ENCODE data around the gene VSTM2L.
A peak's percentile ranks its signal among the peaks of the same experiment; 100 is the strongest.

VSTM2L gene

DNA sequence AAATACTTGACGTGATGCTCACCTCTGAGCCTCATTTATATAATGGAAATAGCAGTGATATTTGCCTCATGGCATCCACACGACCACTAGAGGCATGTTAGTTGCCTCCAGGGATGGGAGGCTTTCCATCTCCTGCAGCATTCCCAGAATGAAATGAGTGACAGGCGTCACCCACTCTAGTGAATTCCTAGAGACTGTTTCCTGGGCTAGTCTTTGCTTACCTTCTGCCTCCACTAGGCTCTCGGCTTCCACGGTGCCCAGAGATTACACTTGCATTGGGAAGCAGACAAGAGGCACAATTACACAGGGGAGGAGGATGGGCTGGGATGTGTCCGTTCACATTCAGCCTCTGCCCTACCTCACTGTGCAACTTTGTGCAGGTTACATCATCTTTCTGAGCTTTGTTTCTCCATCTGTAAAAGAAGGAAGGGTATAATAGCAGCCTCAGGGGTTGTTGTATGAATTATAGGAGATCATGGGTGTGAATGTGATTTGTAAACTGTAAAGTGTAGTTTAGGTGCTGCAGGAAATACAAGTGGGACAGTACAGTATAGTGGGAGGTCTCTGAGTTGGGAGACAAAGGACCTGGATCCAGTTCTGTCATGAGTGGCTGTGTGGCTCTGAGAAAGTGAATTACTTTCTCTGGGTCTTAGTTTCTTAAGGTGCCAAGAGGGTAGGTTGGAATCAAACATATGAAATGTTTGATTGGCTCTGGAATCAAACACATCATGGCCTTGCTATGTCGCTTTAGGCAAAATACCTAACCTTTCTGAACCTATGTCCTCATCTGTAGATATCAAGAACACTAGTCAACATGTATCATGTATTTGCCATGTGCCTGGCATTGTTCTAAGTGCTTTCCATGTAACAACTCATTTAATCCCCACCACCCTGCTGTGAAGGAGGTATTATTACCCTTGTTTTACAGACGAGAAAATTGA lies 3.6 kb upstream of the VSTM2L start:
- Histone ChIP-seq H3K4me1 (ENCODE audit: insufficient read depth, low read length) (peaks cover 7% of the 10 kb centered on the region), H3K36me3 (ENCODE audit: insufficient read depth, low read length) (no peaks in the 10 kb centered on the region), H3K9me3 (ENCODE audit: low read length) (no peaks in the 10 kb centered on the region), H3K27me3 (ENCODE audit: insufficient read depth, low read length) (no peaks in the 10 kb centered on the region), H3K4me3 (ENCODE audit: low read length) (no peak overlapping the region), H2AFZ (ENCODE audit: low read depth, low read length) (no peak overlapping the region)

DNA sequence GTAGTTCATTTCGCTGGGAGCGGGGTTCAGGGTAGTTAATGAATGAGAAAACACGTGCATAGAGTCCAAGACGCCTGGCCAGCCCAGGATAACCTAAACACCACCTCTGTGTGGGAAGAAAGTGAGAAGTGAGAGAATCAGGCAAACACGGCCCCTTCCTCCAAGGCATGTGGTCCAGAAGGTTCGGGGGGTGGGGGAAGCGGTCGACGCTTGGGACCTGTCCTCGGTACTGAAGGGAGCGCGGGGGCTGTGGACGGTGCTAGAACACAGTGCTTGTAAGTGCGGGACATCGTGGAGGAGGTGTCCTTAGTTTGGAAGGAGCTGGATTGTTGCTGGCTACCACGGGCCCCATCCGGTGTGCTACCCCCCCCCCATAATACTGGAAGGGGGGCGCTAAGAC lies 1.7 kb upstream of the VSTM2L start:
- Histone ChIP-seq H3K9me3 (ENCODE audit: low read length) (no peaks in the 10 kb centered on the region), H2AFZ (ENCODE audit: low read depth, low read length) (no peak overlapping the region), H3K4me1 (ENCODE audit: insufficient read depth, low read length) (peaks cover 17% of the 10 kb centered on the region), H3K27me3 (ENCODE audit: insufficient read depth, low read length) (no peaks in the 10 kb centered on the region), H3K4me3 (ENCODE audit: low read length) (no peak overlapping the region), H3K36me3 (ENCODE audit: insufficient read depth, low read length) (no peaks in the 10 kb centered on the region)

DNA sequence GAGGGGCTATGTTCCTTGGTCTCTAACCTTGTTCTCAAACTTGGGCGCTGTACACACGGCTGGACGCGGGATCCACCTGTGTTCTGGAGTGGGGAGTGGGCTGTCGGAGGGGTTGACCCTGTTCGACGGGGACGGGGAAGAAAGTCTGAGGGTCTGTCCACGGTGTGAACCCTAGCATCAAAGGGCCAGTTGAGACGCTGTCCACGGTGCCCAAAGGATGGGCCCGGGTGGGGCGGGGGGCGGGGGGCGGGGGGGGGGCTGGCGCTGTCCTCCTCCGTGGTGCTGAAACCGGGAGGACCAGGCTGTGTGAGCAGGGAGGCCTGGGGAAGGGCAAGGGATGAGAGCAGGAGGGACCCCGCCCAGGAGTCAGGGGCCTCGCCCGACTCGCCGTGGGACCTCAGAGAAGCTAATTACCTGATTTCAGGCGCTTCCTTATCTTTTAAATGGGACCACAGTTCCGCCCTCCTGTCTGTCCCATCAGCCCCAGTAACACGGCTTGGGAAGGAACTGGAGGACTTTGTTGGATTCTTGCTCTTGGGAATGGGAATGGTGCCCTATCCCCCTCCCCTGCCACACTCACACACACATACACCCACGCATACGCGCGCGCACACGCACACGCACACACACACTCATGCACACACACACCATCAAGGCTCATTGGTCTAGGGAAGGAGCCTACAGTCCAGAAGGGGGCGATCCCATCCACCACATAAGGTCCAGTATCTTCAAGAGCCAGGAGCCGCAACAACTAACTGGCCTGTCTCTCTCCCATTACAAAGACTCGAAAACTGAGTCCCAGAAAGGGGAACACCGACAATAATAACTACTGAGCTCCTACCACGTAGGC lies 1.0 kb upstream of the VSTM2L start:
- Histone ChIP-seq H3K4me1 (ENCODE audit: insufficient read depth, low read length) (peaks cover 24% of the 10 kb centered on the region), H2AFZ (ENCODE audit: low read depth, low read length) (no peak overlapping the region), H3K4me3 (ENCODE audit: low read length) (peak overlapping the region; percentile 43), H3K36me3 (ENCODE audit: insufficient read depth, low read length) (no peaks in the 10 kb centered on the region), H3K9me3 (ENCODE audit: low read length) (no peaks in the 10 kb centered on the region), H3K27me3 (ENCODE audit: insufficient read depth, low read length) (no peaks in the 10 kb centered on the region)

DNA sequence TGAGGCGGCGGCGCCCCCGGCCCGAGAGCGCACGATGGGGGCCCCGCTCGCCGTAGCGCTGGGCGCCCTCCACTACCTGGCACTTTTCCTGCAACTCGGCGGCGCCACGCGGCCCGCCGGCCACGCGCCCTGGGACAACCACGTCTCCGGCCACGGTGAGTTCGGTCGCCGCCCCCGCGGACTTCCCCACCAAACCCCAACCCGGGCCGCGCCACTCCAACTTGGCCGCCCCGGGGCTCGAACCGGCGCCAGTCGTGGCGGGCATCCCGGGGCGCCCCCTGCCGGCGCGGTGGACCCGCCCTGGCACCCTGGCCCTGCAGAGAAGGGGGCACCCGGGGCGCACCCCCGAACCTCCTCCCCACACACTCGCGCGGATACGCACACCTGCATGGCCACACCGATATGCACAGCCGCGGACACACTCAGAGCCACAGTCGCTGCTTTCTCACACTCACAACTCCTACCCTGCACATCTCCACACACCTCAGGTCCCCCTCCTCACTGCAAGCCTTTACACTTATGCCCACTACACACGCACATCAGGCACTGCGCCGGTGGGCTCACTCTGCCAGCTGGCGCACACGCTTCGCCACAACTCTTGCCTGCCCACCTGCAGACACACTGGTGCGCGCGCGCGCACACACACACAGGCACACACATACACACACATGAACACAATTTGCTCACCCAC lies 535 bp downstream of the VSTM2L start:
- Histone ChIP-seq H3K4me3 (ENCODE audit: low read length) (peak overlapping the region; percentile 31), H2AFZ (ENCODE audit: low read depth, low read length) (no peak overlapping the region), H3K9me3 (ENCODE audit: low read length) (no peaks in the 10 kb centered on the region), H3K36me3 (ENCODE audit: insufficient read depth, low read length) (no peaks in the 10 kb centered on the region), H3K4me1 (ENCODE audit: insufficient read depth, low read length) (peaks cover 33% of the 10 kb centered on the region), H3K27me3 (ENCODE audit: insufficient read depth, low read length) (no peaks in the 10 kb centered on the region)

DNA sequence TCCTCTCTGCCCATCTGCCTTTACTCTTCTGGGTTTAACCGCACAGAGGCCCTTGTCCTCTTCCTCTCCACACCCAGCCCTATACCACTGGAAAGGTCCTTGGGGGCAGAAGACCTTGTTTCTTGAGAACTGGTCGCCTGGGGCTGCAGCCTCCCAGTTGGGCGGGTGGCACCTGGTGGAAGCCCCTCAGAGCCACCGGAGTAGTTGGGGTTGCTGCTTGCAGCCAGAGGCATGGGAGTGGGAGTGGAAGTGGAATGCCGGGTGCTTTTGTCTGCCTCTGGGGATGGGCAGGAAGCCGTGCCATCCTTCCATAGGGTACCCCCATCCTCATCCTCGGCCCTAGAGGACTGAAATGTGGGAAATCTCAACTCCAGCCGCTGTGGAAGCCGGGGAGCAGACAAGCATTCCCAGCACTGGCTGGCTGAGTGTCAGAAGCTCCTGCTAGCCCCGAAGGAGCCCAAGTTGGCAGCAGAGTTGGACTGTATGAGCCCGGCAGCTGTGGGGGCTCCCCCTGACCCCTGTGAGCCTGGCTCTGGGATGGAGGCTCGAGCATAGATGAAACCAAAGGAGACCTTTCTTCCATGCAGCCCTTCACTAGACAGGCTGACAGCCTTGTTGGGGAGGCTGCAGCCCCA lies 1.2 kb downstream of the VSTM2L start:
- H3K27me3 ChIP-seq (ENCODE audit: insufficient read depth, low read length), result no peaks in the 10 kb centered on the region
- H3K36me3 ChIP-seq (ENCODE audit: insufficient read depth, low read length), result no peaks in the 10 kb centered on the region
- peaks cover 40% of the 10 kb centered on the region for H3K4me1 ChIP-seq (ENCODE audit: insufficient read depth, low read length)
- peak overlapping the region; percentile 3 for H3K4me3 ChIP-seq (ENCODE audit: low read length)
- no peak overlapping the region for H2AFZ ChIP-seq (ENCODE audit: low read depth, low read length)
- H3K9me3 ChIP-seq (ENCODE audit: low read length), result no peaks in the 10 kb centered on the region

DNA sequence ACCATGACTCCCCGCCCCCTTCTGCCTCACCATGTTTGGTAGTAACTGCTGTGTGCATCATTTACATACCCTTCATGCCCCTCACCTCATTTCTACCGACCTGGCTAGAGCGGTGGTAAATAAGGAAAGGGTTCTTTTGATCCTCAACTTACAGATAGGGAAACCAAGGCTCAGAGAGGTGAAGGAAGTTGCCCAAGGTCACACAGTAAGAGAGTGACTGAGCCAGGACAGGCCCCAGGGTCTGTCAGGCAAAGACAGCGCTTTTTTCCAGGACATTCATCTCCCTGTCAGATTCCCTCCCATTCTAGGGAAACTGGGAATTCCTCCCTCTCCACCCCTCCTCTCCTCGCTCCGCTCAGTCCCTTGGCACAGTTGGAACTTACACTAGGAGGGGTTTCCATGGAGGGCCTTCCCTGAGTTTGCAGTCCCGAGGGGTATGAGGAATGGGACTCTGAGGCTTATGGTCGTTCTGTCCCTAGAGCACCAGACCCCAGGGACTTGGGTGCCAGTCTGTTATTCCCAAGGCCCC lies 2.0 kb downstream of the VSTM2L start:
- no peaks in the 10 kb centered on the region for H3K9me3 ChIP-seq (ENCODE audit: low read length)
- peaks cover 47% of the 10 kb centered on the region for H3K4me1 ChIP-seq (ENCODE audit: insufficient read depth, low read length)
- no peaks in the 10 kb centered on the region for H3K36me3 ChIP-seq (ENCODE audit: insufficient read depth, low read length)
- no peak overlapping the region for H3K4me3 ChIP-seq (ENCODE audit: low read length)
- H2AFZ ChIP-seq (ENCODE audit: low read depth, low read length), result no peak overlapping the region
- H3K27me3 ChIP-seq (ENCODE audit: insufficient read depth, low read length), result no peaks in the 10 kb centered on the region

DNA sequence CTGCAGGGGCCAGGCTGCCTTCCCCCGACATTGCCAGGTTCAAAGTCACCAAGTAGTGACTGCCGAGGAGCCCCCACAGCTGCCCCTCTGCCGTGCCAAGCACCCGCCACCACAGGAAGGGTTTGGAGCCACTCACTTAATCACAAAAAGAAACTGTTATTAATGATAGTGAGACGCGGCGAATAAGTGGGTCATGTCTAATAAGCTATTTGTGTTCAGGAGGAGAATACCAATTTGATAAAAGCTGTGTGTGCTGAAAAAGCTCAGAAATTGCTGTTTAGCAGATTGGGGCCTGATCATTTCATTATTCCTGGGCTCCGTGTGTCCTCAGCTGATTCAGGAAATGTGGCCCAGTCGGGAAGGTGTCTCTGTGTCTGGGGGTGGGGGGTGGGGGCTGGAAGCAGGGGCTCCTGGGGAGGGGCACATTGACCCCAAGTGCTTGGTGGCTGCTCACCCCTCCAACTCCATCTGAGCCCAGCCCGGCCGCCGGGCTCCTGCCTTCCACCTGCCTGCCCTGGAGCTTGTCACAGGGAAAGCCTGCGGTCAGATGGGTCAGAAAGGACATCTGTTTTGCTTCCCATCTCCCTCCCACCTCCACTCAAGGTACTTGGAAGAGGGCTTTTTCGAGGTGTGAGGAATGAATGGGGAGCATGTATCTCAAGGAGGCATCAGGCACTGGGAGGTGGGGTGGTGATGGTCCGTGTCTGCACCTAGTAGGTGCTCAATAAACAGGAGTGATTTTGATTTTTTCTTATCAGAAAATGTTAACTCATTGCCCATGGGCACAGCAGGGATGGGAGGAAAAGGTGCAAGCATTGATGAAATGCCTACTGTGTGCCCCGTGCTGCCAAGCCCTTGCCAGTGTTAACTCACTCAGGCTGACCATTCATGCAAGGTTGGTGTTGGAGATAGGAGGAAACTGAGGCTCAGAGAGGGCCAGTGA lies 3.0 kb downstream of the VSTM2L start:
- H3K9me3 ChIP-seq (ENCODE audit: low read length), result no peaks in the 10 kb centered on the region
- H3K27me3 ChIP-seq (ENCODE audit: insufficient read depth, low read length), result no peaks in the 10 kb centered on the region
- H3K36me3 ChIP-seq (ENCODE audit: insufficient read depth, low read length), result no peaks in the 10 kb centered on the region
- peaks cover 48% of the 10 kb centered on the region for H3K4me1 ChIP-seq (ENCODE audit: insufficient read depth, low read length)
- H3K4me3 ChIP-seq (ENCODE audit: low read length), result no peak overlapping the region
- no peak overlapping the region for H2AFZ ChIP-seq (ENCODE audit: low read depth, low read length)

DNA sequence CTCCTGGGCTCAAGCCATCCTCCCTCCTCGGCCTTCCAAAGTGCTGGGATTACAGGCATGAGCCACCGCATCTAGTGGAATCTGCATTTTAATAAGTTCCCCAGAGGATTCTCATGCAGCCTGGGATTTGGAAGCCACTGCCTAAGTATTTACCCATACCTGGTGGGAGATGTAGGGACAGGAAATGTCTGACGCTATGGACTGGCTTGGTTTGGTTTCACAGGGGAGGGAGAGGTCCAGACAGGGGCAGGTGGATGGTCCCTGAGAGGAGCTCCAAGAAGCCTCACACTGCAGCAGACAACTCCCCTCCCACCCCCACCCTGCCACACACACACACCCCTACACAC lies 4.4 kb downstream of the VSTM2L start:
- H3K36me3 ChIP-seq (ENCODE audit: insufficient read depth, low read length), result no peaks in the 10 kb centered on the region
- no peaks in the 10 kb centered on the region for H3K27me3 ChIP-seq (ENCODE audit: insufficient read depth, low read length)
- no peaks in the 10 kb centered on the region for H3K9me3 ChIP-seq (ENCODE audit: low read length)
- H3K4me1 ChIP-seq (ENCODE audit: insufficient read depth, low read length), result peaks cover 60% of the 10 kb centered on the region
- H2AFZ ChIP-seq (ENCODE audit: low read depth, low read length), result no peak overlapping the region
- peak overlapping the region; percentile 20 for H3K4me3 ChIP-seq (ENCODE audit: low read length)

DNA sequence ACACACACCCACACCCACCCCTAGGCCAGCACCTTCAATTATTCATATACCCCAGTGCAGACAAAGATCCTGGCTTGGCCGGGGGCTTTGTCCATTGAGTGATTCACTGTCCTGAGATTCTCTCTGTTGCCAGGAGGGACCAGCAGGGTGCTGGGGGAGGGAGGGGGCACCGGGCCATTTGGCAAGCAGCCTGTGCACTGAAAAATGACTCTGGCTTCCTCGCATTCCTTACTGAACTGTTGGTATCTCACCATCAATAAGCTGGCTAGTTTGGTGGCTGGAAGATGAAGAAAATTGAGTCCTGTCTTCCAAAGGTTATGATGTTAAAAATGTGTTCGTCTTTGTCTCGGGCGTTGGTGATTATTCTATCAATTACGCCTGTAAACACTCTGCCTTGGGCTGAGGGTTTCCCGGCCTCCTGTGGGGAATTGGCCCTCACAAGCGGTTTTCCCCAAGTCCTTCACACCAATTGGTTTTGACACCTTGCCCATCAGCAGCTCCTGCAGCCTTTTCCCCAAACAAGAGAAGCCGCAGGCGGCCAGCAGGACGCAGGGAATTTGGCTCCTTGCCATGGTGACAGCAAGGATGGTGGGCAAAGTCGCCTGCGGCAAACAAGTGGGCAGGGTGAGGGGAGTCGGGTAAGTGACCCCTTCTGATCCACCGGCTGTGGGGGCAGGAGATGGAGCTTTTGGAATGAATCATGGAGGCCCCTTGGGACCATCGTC lies 4.9 kb downstream of the VSTM2L start:
- Histone ChIP-seq H3K9me3 (ENCODE audit: low read length) (no peaks in the 10 kb centered on the region), H3K36me3 (ENCODE audit: insufficient read depth, low read length) (no peaks in the 10 kb centered on the region), H2AFZ (ENCODE audit: low read depth, low read length) (no peak overlapping the region), H3K4me1 (ENCODE audit: insufficient read depth, low read length) (peaks cover 65% of the 10 kb centered on the region), H3K27me3 (ENCODE audit: insufficient read depth, low read length) (no peaks in the 10 kb centered on the region), H3K4me3 (ENCODE audit: low read length) (peak overlapping the region; percentile 9)

DNA sequence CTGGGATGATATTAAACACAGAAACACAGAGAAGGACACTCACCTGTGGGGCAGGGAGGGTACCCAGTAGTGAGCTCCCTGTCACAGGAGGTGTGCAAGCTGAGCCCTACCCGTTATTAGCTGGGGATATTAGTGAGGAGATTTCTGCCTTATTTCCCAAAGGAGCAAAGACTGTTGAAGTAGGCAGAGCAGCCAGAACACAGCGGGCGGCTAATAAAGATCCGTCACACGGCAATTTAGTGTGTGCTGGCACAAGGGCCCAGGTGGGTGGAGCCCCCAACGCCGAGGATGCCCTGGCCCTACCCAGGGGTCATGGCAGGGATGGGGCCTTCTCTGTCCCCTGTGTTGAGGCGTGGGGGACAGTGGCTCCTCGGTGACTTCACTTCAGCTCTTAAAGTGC lies 8.3 kb downstream of the VSTM2L start:
- H3K9me3 ChIP-seq (ENCODE audit: low read length), result no peaks in the 10 kb centered on the region
- no peaks in the 10 kb centered on the region for H3K36me3 ChIP-seq (ENCODE audit: insufficient read depth, low read length)
- no peak overlapping the region for H3K4me3 ChIP-seq (ENCODE audit: low read length)
- H2AFZ ChIP-seq (ENCODE audit: low read depth, low read length), result no peak overlapping the region
- H3K4me1 ChIP-seq (ENCODE audit: insufficient read depth, low read length), result peaks cover 75% of the 10 kb centered on the region
- H3K27me3 ChIP-seq (ENCODE audit: insufficient read depth, low read length), result no peaks in the 10 kb centered on the region

DNA sequence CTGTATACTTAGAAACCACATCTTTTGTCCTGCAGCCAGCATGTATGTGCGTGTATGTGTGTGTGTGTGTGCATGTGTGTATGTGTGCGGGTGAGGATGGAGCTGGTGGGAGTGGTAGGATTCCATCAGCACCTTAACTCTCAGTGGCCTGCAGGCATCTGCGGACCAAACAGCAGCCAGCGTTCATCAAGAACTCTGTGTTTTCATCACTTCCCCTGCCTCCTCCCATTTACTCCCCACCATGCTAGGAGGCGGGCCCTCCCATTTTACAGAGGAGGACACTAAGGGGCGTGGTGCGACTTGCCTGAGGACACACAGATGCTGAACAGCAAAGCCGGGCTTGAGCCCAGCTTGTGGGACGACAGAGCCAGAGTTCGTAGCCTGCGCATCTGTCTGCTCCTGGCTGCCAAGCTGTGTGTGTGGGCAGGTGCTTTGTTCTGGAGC lies 8.9 kb downstream of the VSTM2L start:
- no peak overlapping the region for H3K4me3 ChIP-seq (ENCODE audit: low read length)
- peak overlapping the region; percentile 1 for H2AFZ ChIP-seq (ENCODE audit: low read depth, low read length)
- no peaks in the 10 kb centered on the region for H3K27me3 ChIP-seq (ENCODE audit: insufficient read depth, low read length)
- peaks cover 69% of the 10 kb centered on the region for H3K4me1 ChIP-seq (ENCODE audit: insufficient read depth, low read length)
- H3K9me3 ChIP-seq (ENCODE audit: low read length), result no peaks in the 10 kb centered on the region
- H3K36me3 ChIP-seq (ENCODE audit: insufficient read depth, low read length), result no peaks in the 10 kb centered on the region
